Measurements from ENCODE around the gene RAB40C.

Gene RAB40C

GRCh38 chr16:670485-671352, 80.9 kb downstream of the RAB40C start:
- DNase-seq = no peak

GRCh38 chr16:671353-672131, 81.7 kb downstream of the RAB40C start:
- no peak for DNase-seq

GRCh38 chr16:672371-672770, 82.5 kb downstream of the RAB40C start:
- no peak for DNase-seq

- no peak for DNase-seq
Measured at GRCh38 chr16:672851-673250, 83.0 kb downstream of the RAB40C start.

- no peak for DNase-seq
Measured at GRCh38 chr16:673399-673991, 83.6 kb downstream of the RAB40C start.

- DNase-seq = no peak
Measured at GRCh38 chr16:674214-674881, 84.5 kb downstream of the RAB40C start.

- peak; percentile 15 to 58 for DNase-seq
Measured at GRCh38 chr16:674968-675883, 85.4 kb downstream of the RAB40C start, which contains the start of gene RHBDL1. RHBDL1 (plus strand) TSS chr16:675671; CDS start chr16:675791, 120 bp downstream.

- no peak for DNase-seq
Measured at GRCh38 chr16:675884-676564, 86.2 kb downstream of the RAB40C start.

GRCh38 chr16:676565-676902, 86.7 kb downstream of the RAB40C start:
- no peak for DNase-seq

GRCh38 chr16:676913-677312, 87.0 kb downstream of the RAB40C start:
- DNase-seq = no peak

GRCh38 chr16:677316-678190, 87.7 kb downstream of the RAB40C start:
- no peak for DNase-seq

- no peak for DNase-seq
Measured at GRCh38 chr16:678209-678857, 88.5 kb downstream of the RAB40C start.

All from inflammatory macrophage (primary cell).